HL-60 (cell line): ENCODE data around the gene GABBR2.

Experiments used
- DNase-seq, 2 experiments: peaks; one replicate each; pipeline ENCODE4 v3.0.0-alpha.2; 2010 to 2020; ENCODE audit warnings: low read depth in 1 of 2, low spot score in 1 of 2
- H3K27ac ChIP-seq: fragments of 250-450 bp; sonication (Bioruptor Pico); replicated peaks from 2 replicates; pipeline ENCODE4 v1.5.1; 2020; ENCODE audit warnings: mild to moderate bottlenecking, moderate library complexity
- H3K27me3 ChIP-seq: fragments of 250-450 bp; sonication (Bioruptor Pico); 2 replicates; pipeline ENCODE4 v1.5.1; 2021; ENCODE audit warnings: mild to moderate bottlenecking, moderate library complexity; ENCODE audit not compliant: insufficient read depth, poor library complexity, severe bottlenecking
- H3K4me3 ChIP-seq: replicated peaks from 2 replicates; pipeline ENCODE4 v1.5.1; 2011; ENCODE audit warnings: mild to moderate bottlenecking, control low read depth, low read length; ENCODE audit not compliant: insufficient read depth
- GABPA ChIP-seq: IDR thresholded peaks from 2 replicates; pipeline ENCODE4 v1.6.1; 2012; ENCODE audit warnings: low read depth
- POLR2AphosphoS5 ChIP-seq: IDR thresholded peaks from 2 replicates; pipeline ENCODE4 v1.6.1; 2012; ENCODE audit warnings: low read depth
- SPI1 ChIP-seq: IDR thresholded peaks from 2 replicates; pipeline ENCODE4 v1.6.1; 2012; ENCODE audit warnings: low read depth, mild to moderate bottlenecking, borderline replicate concordance
- TF ChIP-seq, protein P1 (sequence below): IDR thresholded peaks from 2 replicates; pipeline ENCODE4 v1.6.1; 2012; ENCODE audit warnings: low read depth; ENCODE audit not compliant: insufficient replicate concordance
- TF ChIP-seq, protein P2 (sequence below): IDR thresholded peaks from one replicate; pipeline ENCODE4 v1.5.1; 2011; ENCODE audit warnings: low read length, control low read depth, inconsistent platforms; ENCODE audit not compliant: insufficient read depth

The GABBR2 gene

GRCh38 chr9:98517761-98518160 is 191.0 kb downstream of the GABBR2 start:
- no peaks in the 10 kb centered on the region for H3K27me3 ChIP-seq
- no peak overlapping the region for H3K4me3 ChIP-seq
- TF ChIP-seq GABPA (no peak), POLR2AphosphoS5 (no peak), SPI1 (no peak)
- TF ChIP-seq, protein P1, sequence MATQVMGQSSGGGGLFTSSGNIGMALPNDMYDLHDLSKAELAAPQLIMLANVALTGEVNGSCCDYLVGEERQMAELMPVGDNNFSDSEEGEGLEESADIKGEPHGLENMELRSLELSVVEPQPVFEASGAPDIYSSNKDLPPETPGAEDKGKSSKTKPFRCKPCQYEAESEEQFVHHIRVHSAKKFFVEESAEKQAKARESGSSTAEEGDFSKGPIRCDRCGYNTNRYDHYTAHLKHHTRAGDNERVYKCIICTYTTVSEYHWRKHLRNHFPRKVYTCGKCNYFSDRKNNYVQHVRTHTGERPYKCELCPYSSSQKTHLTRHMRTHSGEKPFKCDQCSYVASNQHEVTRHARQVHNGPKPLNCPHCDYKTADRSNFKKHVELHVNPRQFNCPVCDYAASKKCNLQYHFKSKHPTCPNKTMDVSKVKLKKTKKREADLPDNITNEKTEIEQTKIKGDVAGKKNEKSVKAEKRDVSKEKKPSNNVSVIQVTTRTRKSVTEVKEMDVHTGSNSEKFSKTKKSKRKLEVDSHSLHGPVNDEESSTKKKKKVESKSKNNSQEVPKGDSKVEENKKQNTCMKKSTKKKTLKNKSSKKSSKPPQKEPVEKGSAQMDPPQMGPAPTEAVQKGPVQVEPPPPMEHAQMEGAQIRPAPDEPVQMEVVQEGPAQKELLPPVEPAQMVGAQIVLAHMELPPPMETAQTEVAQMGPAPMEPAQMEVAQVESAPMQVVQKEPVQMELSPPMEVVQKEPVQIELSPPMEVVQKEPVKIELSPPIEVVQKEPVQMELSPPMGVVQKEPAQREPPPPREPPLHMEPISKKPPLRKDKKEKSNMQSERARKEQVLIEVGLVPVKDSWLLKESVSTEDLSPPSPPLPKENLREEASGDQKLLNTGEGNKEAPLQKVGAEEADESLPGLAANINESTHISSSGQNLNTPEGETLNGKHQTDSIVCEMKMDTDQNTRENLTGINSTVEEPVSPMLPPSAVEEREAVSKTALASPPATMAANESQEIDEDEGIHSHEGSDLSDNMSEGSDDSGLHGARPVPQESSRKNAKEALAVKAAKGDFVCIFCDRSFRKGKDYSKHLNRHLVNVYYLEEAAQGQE, result no peak
- TF ChIP-seq, protein P2, sequence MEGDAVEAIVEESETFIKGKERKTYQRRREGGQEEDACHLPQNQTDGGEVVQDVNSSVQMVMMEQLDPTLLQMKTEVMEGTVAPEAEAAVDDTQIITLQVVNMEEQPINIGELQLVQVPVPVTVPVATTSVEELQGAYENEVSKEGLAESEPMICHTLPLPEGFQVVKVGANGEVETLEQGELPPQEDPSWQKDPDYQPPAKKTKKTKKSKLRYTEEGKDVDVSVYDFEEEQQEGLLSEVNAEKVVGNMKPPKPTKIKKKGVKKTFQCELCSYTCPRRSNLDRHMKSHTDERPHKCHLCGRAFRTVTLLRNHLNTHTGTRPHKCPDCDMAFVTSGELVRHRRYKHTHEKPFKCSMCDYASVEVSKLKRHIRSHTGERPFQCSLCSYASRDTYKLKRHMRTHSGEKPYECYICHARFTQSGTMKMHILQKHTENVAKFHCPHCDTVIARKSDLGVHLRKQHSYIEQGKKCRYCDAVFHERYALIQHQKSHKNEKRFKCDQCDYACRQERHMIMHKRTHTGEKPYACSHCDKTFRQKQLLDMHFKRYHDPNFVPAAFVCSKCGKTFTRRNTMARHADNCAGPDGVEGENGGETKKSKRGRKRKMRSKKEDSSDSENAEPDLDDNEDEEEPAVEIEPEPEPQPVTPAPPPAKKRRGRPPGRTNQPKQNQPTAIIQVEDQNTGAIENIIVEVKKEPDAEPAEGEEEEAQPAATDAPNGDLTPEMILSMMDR, result no peak
- DNase-seq, result no peak
- H3K27ac ChIP-seq, result no peak overlapping the region

- Histone ChIP-seq H3K27me3 (no peaks in the 10 kb centered on the region), H3K4me3 (no peak overlapping the region), H3K27ac (no peak overlapping the region)
- DNase-seq, result no peak
- TF ChIP-seq, protein P2, result no peak
- TF ChIP-seq GABPA, result no peak
- TF ChIP-seq POLR2AphosphoS5, result no peak
- TF ChIP-seq, protein P1, result no peak
- no peak for TF ChIP-seq SPI1
Observed at GRCh38 chr9:98516897-98517503, 191.7 kb downstream of the GABBR2 start.

DNA sequence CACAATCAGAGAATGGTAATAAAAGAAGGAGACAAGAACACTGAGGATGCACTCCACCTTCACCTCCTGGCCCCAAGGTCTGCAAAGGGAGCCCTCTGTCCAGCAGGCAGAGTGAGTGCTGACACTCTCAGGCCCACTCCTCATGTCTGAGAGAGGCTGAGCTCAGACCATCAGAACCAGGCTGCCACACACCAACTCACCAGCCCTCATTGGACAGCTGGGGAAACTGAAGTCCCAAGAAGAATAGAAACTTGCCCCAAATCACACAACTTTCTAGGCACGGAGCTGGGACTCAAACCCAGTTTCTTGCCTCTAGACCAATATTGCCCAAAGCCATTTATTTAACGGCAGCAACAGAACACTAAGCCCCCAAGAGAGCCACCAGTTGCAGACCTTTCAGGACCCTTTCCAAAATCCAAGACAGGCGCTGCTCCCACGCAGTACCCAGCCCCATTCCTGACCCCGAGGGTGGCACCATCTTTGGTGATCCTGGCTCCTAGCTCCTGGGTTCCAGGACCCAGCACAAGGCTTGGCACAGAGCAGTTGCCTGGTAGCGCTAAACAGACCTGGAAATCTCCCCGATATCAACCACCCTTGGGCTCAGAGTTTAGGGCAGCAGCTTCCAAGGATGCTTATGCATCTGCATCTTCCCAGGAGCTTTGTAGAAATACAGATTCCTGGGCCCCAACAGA is 192.4 kb downstream of the GABBR2 start:
- Histone ChIP-seq H3K27ac (no peak overlapping the region), H3K4me3 (no peak overlapping the region), H3K27me3 (no peaks in the 10 kb centered on the region)
- no peak for DNase-seq
- TF ChIP-seq POLR2AphosphoS5 (no peak), SPI1 (no peak), GABPA (no peak)
- TF ChIP-seq, protein P1, result no peak
- TF ChIP-seq, protein P2, result no peak
